ENCODE data around the gene TMOD2. TPM values are rescaled to one million over a fixed set of nuclear protein-coding genes. Genes with fewer than 3 reads are reported as not detected.

Gene TMOD2
- total and polyA plus RNA-seq, 2 experiments from 2014 or later: 3.0 to 5.9 TPM

DNA sequence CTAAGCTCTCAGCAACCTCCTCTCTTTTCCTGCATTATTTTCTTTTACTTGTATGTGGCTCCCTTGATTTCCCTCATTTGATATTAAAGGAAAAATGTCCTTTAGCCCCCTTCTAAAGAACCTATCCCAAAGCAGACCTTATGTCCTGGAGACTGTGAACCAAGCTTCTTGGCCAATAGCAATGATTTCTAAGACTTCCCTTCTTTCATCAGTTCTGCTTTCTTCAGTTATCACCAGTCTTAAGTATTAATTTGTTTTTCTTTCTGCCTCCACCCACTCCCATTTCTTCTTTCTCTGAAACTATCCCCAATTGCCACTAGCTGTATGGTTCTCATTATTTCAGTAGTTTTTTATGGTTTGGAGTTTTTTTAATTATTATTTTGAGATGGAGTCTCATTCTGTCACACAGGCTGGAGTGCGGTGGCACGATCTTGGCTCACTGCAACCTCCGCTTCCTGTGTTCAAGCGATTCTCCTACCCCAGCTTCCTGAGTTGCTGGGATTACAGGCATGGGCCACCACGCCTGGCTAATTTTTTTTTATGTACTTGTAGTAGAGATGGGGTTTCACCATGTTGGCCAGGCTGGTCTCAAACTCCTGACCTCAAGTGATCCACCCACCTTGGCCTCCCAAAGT is 90.1 kb downstream of the TMOD2 start (continued):
- TF ChIP-seq, protein P1, sequence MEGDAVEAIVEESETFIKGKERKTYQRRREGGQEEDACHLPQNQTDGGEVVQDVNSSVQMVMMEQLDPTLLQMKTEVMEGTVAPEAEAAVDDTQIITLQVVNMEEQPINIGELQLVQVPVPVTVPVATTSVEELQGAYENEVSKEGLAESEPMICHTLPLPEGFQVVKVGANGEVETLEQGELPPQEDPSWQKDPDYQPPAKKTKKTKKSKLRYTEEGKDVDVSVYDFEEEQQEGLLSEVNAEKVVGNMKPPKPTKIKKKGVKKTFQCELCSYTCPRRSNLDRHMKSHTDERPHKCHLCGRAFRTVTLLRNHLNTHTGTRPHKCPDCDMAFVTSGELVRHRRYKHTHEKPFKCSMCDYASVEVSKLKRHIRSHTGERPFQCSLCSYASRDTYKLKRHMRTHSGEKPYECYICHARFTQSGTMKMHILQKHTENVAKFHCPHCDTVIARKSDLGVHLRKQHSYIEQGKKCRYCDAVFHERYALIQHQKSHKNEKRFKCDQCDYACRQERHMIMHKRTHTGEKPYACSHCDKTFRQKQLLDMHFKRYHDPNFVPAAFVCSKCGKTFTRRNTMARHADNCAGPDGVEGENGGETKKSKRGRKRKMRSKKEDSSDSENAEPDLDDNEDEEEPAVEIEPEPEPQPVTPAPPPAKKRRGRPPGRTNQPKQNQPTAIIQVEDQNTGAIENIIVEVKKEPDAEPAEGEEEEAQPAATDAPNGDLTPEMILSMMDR (conservative IDR thresholded peaks at IDR 0.05; ENCODE audit: low read depth in 2 of 2): no peak
- TF ChIP-seq ZNF114 (CRISPR knock-in tag; IDR thresholded peaks at IDR 0.05): no peak
- TF ChIP-seq, protein P2, sequence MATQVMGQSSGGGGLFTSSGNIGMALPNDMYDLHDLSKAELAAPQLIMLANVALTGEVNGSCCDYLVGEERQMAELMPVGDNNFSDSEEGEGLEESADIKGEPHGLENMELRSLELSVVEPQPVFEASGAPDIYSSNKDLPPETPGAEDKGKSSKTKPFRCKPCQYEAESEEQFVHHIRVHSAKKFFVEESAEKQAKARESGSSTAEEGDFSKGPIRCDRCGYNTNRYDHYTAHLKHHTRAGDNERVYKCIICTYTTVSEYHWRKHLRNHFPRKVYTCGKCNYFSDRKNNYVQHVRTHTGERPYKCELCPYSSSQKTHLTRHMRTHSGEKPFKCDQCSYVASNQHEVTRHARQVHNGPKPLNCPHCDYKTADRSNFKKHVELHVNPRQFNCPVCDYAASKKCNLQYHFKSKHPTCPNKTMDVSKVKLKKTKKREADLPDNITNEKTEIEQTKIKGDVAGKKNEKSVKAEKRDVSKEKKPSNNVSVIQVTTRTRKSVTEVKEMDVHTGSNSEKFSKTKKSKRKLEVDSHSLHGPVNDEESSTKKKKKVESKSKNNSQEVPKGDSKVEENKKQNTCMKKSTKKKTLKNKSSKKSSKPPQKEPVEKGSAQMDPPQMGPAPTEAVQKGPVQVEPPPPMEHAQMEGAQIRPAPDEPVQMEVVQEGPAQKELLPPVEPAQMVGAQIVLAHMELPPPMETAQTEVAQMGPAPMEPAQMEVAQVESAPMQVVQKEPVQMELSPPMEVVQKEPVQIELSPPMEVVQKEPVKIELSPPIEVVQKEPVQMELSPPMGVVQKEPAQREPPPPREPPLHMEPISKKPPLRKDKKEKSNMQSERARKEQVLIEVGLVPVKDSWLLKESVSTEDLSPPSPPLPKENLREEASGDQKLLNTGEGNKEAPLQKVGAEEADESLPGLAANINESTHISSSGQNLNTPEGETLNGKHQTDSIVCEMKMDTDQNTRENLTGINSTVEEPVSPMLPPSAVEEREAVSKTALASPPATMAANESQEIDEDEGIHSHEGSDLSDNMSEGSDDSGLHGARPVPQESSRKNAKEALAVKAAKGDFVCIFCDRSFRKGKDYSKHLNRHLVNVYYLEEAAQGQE (IDR thresholded peaks at IDR 0.05; ENCODE audit: unreplicated experiment): no peak

DNA sequence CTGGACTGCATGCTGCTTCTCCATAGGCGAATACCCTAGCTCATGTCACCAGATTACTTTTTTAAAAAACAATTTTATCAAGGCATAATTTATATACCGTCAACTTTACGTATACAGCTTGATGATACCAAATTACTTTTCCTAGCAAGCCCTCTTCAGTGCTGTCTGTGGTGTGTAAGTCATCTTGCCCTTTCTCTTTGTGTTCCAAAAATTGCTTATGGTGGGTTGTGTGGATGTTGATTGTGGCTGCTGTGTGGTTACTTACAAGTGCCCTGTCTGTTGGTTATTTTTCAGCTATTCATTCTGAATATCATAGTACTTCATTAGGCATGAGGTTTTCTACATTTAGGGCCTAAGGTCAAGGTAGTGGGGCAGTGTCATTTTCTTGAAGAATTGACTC is 90.9 kb downstream of the TMOD2 start:
- Histone ChIP-seq H3K4me3 (no peak overlapping the region), H3F3A (replicated peaks; ENCODE audit: low read depth) (no peaks in the 10 kb centered on the region), H3K4me2 (no peak overlapping the region), H3K36me3 (ENCODE audit: insufficient read depth) (no peaks in the 10 kb centered on the region), H4K20me1 (replicated peaks; ENCODE audit: insufficient read depth) (peaks cover 25% of the 10 kb centered on the region), H3K9me2 (ENCODE audit: insufficient read depth) (no peaks in the 10 kb centered on the region), H3K4me1 (ENCODE audit: insufficient read depth) (peaks cover 54% of the 10 kb centered on the region), H3K79me2 (replicated peaks; ENCODE audit: insufficient read depth) (peaks cover 92% of the 10 kb centered on the region), H3K27ac (ENCODE audit: low read depth) (no peak overlapping the region), H2AFZ (no peak overlapping the region), H3K27me3 (ENCODE audit: insufficient read depth) (no peaks in the 10 kb centered on the region)
- Mint-ChIP-seq H3K27me3 (ENCODE audit: insufficient read depth, low read depth, poor library complexity) (peaks cover 2% of the 10 kb centered on the region), H3K9me3 (no peaks in the 10 kb centered on the region), H3K36me3 (ENCODE audit: low read depth) (no peaks in the 10 kb centered on the region), H3K27ac (no peak overlapping the region), H3K4me1 (peaks cover 65% of the 10 kb centered on the region), H3K4me3 (no peak overlapping the region)
- ATAC-seq (no peak), DNase-seq (ENCODE audit: low spot score) (no peak)
- no peak for TF ChIP-seq CREB1 (CRISPR knock-in tag; IDR thresholded peaks at IDR 0.05; ENCODE audit: low read depth)
- no peak for TF ChIP-seq JUNB (IDR thresholded peaks at IDR 0.05; ENCODE audit: unreplicated experiment)
- TF ChIP-seq POLR2AphosphoS5 (IDR thresholded peaks at IDR 0.05; ENCODE audit: low read depth): no peak
- TF ChIP-seq NANOG (IDR thresholded peaks at IDR 0.05; ENCODE audit: borderline replicate concordance): no peak
- TF ChIP-seq, protein P3, sequence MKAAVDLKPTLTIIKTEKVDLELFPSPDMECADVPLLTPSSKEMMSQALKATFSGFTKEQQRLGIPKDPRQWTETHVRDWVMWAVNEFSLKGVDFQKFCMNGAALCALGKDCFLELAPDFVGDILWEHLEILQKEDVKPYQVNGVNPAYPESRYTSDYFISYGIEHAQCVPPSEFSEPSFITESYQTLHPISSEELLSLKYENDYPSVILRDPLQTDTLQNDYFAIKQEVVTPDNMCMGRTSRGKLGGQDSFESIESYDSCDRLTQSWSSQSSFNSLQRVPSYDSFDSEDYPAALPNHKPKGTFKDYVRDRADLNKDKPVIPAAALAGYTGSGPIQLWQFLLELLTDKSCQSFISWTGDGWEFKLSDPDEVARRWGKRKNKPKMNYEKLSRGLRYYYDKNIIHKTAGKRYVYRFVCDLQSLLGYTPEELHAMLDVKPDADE (IDR thresholded peaks at IDR 0.05): no peak
